Breast epithelium (tissue), 3 donors: Measurements from ENCODE around the gene DELE1.

Experiments used
- CTCF ChIP-seq, 3 donors: fragments of 450-650 bp; IDR thresholded peaks; one replicate each; pipeline ENCODE4 v1.5.1; 2016 to 2017; ENCODE audit warnings: antibody characterized with exemption in 3 of 3, mild to moderate bottlenecking in 3 of 3, moderate library complexity in 3 of 3
- POLR2AphosphoS5 ChIP-seq, 3 donors: sonication (generic); formaldehyde crosslinking; IDR thresholded peaks; one replicate each; pipeline ENCODE4 v1.6.1; 2017; ENCODE audit warnings: antibody characterized with exemption in 3 of 3

- no peak for TF ChIP-seq CTCF (IDR thresholded peaks at IDR 0.05)
- TF ChIP-seq POLR2AphosphoS5 (IDR thresholded peaks at IDR 0.05), result no peak
These were observed 49.3 kb upstream of the DELE1 start for GRCh38 chr5:141874262-141874964.
